ENCODE results near the gene BAIAP2L1.

GRCh38 chr7:98399890-98400541, 874 bp downstream of the BAIAP2L1 start:
- TF ChIP-seq REST (IDR thresholded peaks at IDR 0.05; ENCODE audit: low read depth) (no peak), CREB1 (IDR thresholded peaks at IDR 0.05; ENCODE audit: low read depth) (no peak), CEBPB (IDR thresholded peaks at IDR 0.05) (no peak), ZBTB7A (IDR thresholded peaks at IDR 0.05; ENCODE audit: low read depth) (peak; percentile 51; the same call in 1 of the 2 replicates), RAD21 (IDR thresholded peaks at IDR 0.05; ENCODE audit: low read depth) (no peak), TAF1 (IDR thresholded peaks at IDR 0.05; ENCODE audit: low read depth) (no peak), TEAD4 (IDR thresholded peaks at IDR 0.05) (0 out of 2 replicates have a peak, but pooled peaks have one; percentile 16), EP300 (IDR thresholded peaks at IDR 0.05; ENCODE audit: borderline replicate concordance) (no peak; the same call in 1 of the 2 replicates), USF1 (IDR thresholded peaks at IDR 0.05) (no peak), NFIC (IDR thresholded peaks at IDR 0.05) (no peak), MAX (IDR thresholded peaks at IDR 0.05) (no peak), FOXM1 (IDR thresholded peaks at IDR 0.05; ENCODE audit: borderline replicate concordance, low read depth) (no peak), YY1 (IDR thresholded peaks at IDR 0.05; ENCODE audit: low read depth) (no peak)
